Stimulated activated CD4-positive, alpha-beta T cell treated with anti-CD3 and anti-CD28 coated beads, Interleukin-1b, Interleukin-23, amount 100 ng/mL, for 1 hour (primary cell): ENCODE measurements around the gene STMN3.
"Not testable (repeated sequence)": the region's sequence is repeated elsewhere in the genome, so short reads cannot be mapped to it uniquely, and the experiment has no call there.

ENCODE experiments used
- DNase-seq, 2 donors: peaks; one replicate each; pipeline ENCODE4 v3.0.0-alpha.2; 2020; ENCODE audit warnings: low read depth in 2 of 2

STMN3 gene

DNA sequence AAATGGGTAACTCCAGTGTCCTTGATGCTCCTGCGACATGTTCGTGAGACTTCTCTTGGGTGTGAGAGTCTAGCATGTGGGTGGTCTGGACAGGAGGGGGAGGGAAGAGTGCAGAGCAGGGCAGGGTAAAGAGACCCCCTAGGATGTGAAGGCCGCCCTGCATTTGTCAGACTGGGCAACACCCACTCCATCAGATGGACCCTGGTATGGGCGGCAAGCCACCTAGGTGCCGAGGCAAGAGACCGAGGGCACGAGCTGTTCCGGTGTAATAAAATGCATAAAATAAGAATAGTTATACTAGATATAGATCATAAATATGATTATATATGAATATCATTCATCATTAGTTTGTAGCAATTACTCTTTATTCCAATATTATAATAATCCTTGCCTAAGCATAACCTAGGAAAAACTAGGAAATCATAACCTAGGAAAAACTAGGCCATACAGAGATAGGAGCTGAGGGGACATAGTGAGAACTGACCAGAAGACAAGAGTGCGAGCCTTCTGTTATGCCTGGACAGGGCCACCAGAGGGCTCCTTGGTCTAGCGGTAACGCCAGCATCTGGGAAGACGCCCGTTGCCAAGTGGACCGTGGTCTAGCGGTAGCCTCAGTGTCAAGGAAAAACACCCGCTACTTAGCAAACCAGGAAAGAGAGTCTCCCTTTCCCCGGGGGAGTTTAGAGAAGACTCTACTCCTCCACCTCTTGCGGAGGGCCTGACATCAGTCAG, 39.2 kb downstream of the STMN3 start:
- not testable (repeated sequence) for DNase-seq

DNA sequence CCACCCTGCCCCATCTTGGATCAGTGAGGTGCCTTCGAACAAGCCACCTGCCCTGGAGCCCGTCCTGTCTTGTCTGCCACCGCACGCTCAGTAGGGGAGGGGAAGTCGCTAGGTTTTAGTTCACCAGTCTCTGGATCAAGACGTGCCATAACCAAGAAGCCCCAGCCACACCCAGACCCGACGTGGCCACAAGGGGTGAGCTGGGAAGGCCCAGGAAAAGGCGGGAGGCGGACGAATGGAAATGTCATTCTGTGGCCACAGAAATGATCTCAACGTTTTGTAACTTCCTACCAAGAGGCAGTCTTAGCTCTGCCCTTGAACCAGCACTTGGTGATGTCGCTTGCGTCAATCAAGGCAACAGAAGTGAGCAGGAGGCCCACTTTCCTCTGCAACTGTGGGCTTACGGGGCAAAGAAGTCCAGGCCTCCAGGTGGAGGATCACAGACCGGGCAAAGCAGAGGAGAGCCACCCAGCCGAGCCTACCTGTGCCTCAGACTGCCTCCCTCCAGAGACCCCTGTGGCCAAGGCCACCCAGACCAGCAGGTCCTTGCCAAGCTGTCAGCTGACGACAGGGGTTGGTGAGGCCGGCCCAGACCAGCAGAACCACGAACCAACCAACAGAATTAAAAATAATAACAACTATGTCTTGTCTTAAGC, 40.8 kb downstream of the STMN3 start:
- DNase-seq = no peak

DNA sequence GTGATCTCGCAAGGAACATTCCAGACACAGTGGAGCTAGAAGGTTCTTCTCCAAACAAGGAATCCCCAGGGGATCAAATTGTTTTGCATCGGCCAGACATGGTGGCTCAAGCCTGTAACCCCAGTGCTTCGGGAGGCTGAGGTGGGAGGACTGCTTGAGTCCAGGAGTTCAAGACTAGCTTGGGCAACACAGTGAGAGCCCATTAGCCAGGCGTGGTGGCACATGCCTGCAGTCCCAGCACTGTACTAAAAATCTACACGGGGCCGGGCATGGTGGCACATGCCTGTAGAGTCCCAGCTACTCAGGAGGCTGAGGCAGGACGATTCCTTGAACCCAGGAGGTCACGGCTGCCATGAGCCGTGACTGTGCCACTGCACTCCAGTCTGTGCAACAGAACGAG, 41.6 kb downstream of the STMN3 start:
- no peak for DNase-seq

DNA sequence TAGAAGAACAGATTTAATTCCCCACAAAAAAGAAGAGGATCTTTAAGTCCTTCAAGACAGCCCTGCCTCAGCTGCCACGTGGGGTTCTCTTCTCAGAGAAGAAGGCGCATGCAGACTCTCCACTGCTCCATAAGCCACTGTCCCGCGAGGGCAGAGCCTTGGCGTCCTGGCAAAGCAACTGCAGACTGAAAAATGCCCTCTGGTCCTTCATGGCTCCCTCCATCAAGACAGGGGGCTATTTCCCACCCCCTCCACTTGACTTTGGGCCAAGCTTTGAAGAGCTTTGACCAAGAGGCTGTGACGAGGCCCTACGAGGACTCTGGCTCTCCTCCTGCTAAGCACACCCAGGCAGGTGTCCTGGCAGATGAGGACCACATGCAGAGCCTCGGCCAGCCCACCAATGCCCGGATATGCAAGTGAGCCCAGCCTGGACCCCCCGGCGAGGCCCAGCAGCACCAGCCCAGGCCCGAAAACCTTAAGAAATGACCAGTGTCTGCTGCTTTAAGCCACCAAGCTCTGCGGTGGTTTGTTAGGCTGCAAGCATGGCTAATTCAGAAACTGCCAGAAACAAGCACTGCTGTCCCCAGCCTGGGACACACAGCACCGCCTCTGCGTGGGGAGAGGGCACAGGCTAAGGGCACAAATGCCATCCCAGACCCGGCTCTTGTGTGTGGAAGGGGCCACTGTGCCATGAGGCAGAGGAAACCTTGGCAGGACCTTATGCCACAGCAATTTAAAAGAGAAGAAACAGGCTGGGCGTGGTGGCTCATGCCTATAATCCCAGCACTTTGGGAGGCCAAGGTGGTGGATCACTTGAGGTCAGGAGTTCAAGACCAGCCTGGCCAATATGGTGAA, 42.4 kb downstream of the STMN3 start:
- no peak for DNase-seq

DNA sequence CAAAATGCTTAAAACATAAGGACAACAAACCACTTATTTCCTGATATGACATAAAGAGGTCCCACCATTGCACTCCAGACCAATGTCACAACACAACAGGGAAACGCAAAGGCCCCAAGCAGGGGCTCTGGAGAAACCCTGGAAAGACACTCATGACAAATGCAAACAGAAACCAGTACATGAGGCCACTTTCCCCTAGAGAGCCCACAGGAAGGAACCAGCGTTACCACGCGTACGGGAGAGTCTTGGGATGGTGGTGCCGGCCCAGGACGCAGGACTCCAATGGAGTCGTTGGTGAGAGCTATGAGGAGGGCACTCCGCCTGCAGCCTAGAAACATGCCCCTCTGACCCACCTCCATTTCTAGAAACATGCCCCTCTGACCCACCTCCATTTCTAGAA, 46.5 kb downstream of the STMN3 start:
- DNase-seq = no peak

DNA sequence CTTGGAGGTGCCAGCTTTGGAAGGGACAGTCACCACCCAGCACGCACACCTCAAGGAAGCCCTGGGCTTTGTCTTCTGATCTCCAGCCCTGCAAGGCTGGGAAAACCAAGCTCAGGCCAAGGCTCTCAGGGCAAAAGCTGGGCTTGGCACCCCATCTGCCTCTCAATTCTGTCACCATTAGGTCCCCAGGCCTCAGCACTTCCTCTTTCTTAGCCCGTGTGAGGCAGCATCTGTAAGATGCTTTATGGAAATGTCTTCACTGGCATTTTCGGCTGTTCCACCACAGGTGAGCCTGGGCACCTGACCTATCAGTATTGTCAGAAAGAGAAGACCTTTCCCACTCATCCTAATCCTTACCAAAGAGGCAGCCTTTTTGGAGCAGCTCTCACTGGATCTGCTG, 50.9 kb downstream of the STMN3 start:
- no peak for DNase-seq

DNA sequence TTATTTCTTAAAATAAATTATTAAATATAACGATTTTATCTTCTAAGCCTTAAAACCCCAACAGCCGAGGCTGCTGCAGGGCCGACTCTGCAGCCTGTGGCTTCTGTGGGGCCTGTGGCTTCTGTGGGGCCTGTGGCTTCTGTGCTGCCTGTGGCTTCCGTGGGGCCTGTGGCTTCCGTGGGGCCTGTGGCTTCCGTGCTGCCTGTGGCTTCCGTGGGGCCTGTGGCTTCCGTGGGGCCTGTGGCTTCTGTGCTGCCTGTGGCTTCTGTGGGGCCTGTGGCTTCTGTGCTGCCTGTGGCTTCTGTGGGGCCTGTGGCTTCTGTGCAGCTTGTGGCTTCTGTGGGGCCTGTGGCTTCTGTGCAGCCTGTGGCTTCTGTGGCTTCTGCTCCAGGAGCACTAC, 51.5 kb downstream of the STMN3 start:
- DNase-seq = not testable (repeated sequence)

DNA sequence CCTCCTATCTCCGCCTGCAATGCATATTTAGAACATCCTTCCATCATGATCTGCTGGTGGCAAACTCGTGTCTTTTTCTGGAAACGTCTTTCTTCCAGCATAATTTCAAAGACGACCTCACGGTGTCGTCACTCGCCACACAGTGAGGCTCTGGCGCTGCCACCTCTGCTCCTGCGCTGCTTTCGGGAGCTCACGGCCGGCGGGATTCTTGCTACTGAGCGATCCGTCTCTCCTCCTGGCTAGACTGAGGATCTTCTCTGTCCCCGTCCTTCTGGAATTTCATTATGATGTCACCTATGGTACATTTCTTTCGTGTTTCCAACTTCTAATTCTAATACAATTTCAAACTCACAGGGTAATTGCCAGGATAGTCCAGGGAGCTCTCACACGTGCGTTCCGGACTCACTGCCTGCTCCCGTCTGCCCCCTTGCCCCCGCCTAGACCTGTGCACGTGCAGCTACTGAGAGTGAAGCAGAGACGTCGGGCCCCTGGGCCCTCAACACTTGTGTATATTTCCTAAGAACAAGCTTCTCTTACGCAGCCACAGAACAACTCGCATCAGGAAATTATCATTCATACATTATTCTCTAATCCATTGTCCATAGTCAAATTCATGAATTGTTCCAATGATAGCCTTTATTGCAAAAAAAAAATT, 53.7 kb downstream of the STMN3 start:
- DNase-seq = no peak

DNA sequence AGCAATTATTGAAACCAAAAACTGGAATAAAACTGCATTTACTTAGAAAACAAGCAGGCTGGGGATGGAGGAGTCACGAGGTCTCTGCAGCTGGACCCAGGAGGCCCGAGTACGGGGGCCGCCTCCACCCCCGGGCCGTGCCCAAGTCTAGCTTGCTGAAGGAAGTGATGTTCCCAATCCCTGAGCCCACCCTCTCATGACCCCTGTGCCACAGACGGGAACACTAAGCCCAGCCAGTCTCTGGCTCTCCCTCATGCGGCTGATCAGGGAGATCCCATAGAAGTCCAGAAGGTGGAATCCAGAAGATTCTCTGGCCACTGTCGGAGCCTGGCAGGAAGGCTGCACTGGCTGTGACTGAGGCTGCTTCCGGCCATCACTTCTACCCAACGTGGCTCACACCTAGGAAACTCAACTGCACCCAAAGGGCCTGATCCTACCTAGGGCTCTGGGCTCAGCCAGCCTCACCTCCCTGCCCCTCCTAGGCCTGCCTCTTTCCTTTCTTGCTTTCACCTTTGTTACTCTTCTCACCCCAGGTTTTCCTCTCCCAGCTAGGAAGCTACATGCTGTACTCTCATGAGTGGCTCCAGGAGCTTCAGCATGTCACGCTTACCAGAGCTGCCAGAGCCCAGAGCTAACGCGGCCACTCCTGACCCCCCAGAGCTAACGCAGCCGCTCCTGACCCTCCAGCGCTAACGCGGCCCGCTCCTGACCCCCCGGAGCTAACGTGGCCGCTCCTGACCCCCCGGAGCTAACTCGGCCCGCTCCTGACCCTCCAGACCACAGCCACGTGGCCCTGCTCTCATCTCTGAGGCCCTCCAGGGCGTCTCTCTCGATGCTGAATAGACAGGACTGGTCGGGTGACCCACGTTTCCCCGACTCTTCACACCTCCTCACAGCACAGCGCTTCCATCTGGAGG, 54.5 kb downstream of the STMN3 start:
- DNase-seq = no peak

DNA sequence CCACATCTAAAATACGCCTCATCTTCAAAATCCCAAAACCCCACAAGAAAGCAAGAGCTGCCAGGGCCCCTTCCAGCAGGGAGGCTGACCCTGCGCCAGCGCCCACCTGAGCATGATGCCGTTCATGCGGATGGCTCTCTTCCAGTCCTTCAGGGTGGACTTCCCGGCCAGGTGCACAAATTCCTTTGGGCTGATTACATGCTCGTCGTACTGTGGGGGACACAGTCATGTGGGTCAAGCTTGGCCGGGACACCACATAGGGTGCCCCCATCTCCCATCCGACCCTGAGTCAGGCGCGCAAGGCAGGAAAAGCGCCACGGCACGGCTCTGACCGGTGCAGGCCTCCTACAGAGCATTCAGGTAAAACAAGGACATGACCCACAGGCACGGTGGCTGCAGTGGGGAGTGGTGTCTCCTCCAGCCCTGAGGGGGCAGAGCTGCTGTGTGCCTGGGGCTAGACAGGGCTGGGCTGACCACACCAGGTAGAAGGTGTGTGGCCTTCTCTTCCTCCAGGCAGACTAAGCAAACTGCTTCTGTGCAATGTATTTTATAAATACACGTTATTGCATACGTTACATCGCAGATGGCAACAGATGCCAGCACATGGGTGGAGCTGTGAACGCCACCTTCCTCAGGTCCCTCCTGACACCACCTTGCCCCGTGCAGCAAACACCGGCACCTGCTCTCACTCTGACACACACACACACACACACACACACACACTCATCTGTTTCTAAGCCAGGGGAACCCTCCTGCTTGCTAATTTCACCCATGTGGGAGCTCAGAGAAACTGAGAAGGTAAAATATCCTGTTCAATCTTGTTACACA, 55.4 kb downstream of the STMN3 start:
- no peak for DNase-seq

DNA sequence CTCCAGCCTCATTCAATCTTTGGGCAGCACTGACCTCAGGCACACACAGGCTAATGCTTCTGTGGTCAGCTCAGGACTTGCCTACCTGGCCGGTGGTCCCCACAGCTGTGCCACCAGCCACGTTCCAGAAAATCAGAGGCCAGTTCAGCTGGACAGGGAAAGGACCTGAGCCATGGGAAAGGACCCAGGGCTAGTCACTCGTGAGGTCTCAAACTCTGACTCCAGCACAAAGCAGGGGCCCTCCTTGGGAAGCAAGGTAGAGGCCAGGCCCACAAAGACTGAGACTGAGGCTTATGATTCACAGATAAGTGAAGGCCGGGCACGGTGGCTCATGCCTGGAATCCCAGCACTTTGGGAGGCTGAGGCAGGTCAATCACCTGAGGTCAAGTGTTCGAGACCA, 56.8 kb downstream of the STMN3 start:
- DNase-seq = no peak

DNA sequence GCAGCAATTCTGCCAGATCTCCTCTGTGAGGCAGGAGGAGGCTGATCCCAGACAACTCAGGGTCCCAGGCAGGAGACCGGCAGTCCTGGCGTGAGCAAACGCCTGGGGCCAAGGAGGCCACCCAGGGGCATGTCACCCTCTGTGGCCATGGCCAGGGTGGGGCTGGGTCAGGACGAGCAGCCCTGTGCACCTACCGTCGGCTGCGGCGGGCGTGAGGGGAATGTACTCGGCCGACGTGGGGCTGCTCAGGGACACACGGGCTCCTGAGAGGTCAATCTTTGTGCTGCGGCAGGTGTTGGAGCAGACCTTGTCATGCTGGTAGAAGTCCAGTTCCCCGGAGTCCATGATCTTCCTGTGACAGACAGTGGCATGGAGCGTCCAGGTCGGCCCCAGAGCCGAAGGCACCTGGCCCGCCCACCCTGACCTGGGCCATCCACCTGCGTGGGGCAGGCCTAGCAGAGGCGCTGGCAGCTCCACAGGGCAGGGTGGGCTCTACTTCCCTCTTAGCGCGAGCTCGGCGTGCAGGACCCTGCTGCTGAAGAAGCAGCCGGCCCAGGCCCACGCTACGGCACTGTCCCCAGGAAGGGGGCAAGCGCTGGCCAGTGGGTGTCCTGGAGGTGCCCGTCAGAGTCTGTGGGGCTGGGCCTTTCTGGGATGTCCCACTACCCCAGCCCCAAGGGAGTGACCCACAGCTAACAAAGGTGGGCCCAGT, 57.7 kb downstream of the STMN3 start:
- DNase-seq = no peak

DNA sequence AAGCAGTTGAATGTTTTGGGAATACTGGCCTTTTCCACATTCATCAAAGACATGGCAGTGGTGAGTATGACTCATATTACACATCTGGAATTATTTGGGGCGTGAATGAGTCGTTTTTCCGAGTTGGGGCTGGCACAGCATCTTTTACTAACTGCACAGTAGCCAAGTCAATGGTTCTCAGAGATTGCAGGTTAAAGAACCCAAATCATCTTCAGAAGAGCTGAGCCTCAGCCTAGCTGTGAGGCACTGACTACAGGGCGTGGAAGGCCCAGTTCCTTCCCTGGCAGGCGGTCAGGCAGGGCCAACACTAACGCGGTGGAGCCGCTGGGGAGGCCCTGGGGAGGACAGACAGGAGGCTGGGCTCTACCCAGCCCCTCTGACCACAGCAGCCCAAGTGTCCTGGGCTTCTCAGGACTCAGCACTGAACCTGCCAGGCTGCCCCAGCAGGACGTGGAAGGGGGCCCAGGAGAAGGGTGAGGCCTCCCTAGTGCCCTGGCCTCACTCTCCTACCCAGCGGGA, 59.1 kb downstream of the STMN3 start:
- no peak for DNase-seq

DNA sequence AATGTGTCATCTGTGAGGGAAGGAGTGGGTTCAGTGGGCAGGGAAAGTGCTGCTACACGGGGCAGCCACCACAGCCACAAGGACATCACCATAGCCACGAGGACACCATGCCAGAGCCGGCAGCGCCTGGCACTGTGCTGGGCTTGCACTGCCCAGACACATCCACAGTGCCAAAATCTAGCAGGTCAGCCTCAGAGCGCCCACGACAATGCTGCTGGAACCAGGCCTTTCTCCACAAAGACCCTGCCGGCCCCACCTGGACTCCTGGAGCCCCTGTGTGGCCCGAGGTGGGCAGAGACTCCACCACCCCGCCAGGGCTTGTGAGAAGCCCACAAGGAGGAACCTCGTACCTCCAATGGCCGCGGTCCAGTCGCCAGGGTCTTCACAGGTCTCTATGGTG, 60.6 kb downstream of the STMN3 start:
- DNase-seq = no peak

DNA sequence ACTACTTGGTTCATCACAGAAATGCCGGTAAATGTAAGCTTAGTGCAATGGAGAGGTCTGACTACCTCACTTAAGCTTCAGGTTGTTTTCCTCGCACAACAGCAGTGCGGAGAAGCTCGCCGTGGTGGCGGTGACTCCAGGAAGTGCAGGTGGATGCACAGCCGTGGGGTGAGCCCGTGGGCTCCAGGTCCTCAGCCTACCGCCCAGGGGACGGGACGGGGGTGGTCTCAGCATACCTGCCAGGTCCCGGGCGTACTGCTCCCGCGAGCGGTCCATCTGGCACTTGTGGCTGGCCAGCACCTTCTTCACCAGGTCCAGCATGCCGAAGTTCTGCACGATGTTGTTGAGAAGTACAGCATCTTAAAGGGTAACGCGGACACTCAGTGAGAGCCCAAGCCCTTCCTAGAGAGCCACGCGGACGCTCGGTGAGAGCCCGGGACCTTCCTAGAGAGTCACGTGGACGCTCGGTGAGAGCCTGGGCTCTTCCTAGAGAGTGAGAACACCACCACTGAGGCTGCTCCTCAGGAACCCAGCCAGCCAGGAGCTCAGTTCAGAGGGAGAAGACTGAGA, 61.4 kb downstream of the STMN3 start:
- no peak for DNase-seq

DNA sequence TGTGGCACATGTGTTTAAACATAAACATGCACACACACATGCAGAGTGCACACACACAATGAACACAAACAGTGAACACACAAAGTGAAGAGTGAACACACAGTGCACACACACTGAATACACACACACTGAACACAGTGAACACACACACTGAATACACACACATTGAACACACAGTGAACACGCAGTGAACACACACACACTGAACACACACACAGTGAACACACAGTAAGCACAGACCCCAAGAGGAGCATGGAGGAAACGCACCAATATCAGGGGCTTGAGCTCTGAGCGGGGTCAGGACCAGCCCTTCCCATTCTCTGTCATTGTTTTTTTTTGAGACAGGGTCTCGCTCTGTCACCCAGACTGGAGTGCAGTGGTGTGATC, 62.1 kb downstream of the STMN3 start:
- DNase-seq = no peak

DNA sequence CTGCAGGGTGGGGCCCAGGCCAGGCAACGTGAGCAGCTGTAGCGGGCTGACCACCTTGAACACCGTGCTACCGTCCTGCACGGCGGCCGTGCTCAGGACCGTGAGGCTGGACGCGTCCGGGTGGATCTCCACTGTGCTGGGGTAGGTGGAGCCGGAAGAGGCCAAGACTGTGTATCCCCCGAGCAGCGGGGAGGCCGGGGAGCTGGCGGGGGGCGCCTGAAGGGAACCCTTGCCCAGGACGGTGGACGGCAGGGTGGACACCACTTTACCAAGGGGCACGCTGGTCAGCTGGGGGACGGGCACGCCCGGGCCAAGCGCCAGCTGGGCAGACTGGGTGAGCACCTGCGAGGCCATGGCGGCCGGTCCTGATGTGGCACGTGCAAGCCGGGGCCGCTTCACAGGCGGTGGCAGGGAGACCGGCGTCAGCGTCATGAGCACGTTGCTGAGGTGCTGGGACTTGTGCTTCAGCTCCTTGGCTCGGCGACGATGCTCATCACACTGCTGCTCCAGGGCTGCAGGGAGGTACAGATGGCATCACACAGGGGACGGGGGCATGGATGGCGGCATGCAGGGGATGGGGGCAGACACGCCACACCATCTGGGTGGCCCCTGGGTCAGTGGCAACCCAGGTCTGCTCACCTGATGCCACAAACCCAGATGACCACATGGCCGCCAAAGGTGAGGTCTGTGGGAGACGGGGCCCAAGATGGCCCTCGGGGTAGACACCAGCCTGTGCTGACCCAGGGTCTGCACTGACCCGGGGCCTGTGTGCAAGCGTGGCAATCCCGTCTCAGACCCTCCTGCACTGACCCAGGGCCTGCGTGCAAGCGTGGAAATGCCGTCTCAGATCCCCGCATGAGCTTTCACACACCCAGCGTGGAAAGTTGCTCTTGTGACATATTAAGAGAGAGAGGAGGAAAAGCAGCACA, 62.7 kb downstream of the STMN3 start:
- DNase-seq = no peak
